Esophagus squamous epithelium (tissue), 4 donors: ENCODE results near the gene RGL3.

Source experiments
- POLR2A ChIP-seq, 4 donors: fragments of 450-650 bp; IDR thresholded peaks; one replicate each; pipeline ENCODE4 v1.6.1; 2017; ENCODE audit warnings: antibody characterized with exemption in 4 of 4, mild to moderate bottlenecking in 4 of 4, moderate library complexity in 3 of 4
- TF ChIP-seq, protein P1 (sequence below), 6 experiments: fragments of 450-650 bp in 4 of 6; fragments of 200-600 bp in 2 of 6; sonication (generic) in 2 of 6; IDR thresholded peaks; one replicate each; pipeline ENCODE4 v1.5.1; 2016 to 2019; ENCODE audit warnings: antibody characterized with exemption in 6 of 6, mild to moderate bottlenecking in 4 of 6, moderate library complexity in 4 of 6

DNA sequence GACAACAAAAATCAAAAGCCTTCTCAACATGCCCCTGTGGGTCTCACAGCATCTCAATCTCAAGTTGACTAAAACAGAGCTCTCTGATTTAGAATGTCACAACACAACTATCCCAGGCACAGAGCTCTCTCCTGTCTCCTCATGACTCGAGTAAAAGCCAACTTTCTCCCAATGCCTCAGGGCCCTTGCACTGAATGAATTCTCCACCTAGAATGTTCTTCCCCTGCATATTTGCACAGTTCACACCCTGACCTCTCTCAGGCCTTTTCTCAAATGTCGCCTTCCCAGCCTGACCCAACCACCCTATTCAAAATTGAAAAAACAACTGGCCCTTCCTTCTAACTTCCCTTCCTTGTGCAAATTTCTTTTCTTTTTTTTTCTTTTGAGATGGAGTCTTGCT, 48.4 kb downstream of the RGL3 start:
- TF ChIP-seq, protein P1, sequence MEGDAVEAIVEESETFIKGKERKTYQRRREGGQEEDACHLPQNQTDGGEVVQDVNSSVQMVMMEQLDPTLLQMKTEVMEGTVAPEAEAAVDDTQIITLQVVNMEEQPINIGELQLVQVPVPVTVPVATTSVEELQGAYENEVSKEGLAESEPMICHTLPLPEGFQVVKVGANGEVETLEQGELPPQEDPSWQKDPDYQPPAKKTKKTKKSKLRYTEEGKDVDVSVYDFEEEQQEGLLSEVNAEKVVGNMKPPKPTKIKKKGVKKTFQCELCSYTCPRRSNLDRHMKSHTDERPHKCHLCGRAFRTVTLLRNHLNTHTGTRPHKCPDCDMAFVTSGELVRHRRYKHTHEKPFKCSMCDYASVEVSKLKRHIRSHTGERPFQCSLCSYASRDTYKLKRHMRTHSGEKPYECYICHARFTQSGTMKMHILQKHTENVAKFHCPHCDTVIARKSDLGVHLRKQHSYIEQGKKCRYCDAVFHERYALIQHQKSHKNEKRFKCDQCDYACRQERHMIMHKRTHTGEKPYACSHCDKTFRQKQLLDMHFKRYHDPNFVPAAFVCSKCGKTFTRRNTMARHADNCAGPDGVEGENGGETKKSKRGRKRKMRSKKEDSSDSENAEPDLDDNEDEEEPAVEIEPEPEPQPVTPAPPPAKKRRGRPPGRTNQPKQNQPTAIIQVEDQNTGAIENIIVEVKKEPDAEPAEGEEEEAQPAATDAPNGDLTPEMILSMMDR (IDR thresholded peaks at IDR 0.05): no peak
- TF ChIP-seq POLR2A (IDR thresholded peaks at IDR 0.05): no peak
